Endometrial microvascular endothelial cells (primary cell): Measurements from ENCODE around the gene C22orf31. TPM values are rescaled to one million over a fixed set of nuclear protein-coding genes. Genes with fewer than 3 reads are reported as not detected.

ENCODE experiments used
- in situ Hi-C: cut with HindIII; loops from 2 replicates; pipeline ENCODE4 v1.10.0; 2017; ENCODE audit warnings: low sequenced_read_pairs, low pct_unique_long_range_greater_than_20kb; ENCODE audit errors: inconsistent ontology term
- total RNA-seq: library from RNA; depleted of rRNA; stranded (reverse); fragments of >200 nt; gene quantifications from one replicate; pipeline ENCODE4 v1.2.3, GENCODE V29; 2015; ENCODE audit errors: inconsistent ontology term

Gene C22orf31
- total RNA-seq, 1 donor from 2014 or later = not detected

GRCh38 chr22:29032584-29032983, 29.0 kb downstream of the C22orf31 start:
- in situ Hi-C loops = no loop called here

- in situ Hi-C loops = no loop called here
These were observed 29.6 kb downstream of the C22orf31 start for GRCh38 chr22:29032014-29032475.

DNA sequence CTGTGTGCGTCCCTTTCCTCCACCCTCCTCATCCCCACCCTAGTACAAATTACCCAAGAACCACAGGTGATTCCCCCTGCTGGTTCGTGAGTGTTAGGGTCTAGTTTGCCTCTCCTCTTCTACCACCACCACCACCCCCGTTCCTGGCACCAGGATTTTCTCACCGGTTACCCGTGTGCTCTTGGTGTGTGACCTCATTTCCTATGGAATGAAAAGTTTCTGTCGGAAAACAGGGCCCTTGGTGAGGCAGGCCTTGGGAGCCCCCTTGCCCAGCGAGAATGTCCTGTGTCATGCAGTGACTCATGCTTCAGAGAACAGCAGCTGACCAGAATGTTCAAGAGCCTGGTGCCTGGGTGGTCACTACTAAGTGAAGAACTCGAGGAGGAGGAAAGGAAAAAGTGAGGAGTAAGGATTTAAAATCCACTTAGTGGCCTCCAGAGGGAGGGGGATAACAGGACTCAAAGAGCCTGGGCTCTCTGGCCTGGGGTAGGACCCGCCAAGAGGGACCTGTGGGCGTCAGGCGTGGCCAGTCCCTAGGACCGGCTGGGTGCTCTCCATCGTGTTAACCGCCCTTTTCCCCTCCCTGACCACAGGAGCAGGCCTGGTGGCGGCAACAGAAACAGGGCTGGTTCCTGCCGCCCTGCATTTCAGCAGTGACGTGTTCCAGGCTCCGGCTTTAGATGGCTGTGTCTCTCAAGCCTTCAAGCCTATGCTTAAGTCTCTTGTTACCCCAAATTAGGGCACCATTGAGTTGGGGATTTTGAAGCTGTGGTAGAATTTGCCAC, 30.2 kb downstream of the C22orf31 start:
- in situ Hi-C loops = no loop called here

DNA sequence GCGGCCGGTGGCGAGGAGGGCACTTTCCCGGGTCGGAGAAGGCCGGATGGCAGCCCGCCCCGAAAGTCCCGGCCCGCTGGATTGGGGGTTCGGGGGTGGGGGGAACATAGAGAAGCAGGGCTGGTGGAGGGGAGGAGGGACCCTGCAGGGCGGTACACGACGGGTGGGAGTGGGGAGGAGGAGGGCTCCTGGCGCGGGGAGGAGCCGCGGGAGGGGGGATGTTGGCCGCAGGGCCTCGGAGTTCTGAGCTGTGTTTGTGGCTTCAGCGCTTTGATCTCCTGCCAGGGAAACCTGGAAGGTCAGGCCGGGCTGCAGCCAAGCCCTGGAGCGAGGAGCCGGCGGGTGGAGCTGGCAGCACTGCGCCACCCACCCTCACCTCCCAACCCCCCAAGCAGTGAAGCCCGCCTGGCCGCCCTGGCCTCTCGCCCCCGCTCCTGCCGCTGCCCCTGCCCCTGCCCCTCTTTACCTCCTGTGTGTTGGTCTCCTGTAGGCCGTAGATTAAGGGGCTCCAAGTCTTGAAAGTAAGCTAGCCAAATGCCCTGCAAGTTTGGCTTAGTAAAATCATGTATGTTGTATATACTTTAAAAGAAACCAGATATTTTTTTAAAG, 30.9 kb downstream of the C22orf31 start:
- in situ Hi-C loops = no loop called here

GRCh38 chr22:29030016-29030617, 31.5 kb downstream of the C22orf31 start:
- in situ Hi-C loops = no loop called here

DNA sequence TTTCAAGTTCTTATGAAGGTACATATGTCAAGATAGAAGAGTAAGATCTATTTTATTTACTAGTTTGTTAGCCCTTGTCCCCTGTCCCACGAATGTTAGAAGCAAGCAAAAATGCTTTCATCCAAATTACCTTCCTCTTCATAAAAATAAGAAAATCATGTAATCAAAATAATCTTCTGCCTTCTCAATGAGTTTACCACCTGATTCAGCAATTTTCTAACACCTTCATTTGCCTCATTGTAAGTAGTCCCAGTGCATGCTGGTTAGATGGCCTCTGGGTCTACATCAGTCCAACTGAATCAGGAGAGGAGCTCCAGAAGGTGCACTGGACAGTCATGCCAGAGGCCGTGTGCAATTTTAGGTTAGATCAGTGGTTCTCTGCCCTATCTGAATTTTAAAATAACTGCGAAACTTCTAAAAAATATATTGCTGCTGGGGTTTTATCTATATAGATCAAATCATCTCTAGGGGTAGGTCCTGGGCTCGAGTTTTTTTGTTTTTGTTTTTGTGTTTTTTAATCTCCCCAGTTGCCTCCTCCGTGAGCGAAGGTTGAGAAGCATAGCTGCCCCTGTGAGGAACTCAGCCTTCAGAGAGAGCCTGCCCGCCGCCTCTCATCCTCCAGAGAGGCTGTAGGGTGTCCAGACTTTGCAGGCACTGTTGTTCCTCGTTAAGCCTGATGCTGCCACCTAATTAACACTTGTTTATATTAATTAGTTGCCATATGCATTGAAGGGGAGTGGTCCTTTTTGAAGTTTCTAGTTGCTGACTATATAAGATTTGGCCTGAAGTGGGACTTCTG, 32.2 kb downstream of the C22orf31 start:
- in situ Hi-C loops = no loop called here

DNA sequence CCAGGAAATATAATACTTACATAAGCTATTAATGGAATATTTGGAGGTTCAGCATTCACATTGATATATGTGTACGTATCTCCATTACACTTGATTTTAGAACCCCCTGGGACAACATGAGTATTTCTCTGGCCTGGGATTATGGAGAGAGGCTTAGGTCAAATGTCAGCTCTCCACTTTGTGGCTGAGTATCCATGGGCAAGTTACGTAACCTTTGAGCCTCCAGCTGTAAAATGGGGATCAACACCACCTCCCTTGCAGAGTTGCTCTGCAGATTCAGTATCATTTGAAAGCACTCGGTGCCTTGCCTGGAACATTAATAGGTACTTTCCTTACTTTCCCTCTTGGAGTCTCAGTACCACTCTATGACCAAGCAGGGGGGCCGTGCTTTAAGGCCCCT, 33.2 kb downstream of the C22orf31 start:
- in situ Hi-C loops = no loop called here

DNA sequence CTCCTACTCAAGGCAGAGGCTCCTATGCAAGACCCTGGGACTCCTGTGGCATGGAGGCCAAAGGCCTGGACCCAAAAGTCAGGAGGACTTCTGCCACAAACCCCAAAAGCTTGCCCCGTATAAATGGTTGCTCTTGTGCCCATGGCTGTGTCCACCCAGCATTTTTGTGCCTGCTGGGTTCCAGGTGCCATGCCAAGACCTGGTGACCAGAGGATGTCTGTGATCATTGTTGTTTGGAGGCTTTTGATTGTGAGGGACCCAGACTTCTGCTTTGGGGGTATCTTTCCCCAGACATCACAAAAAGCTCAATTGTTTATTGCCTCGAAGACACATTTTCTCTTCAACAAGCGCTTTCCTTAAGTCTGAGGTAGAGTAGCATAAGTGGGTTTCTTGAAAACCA, 35.1 kb downstream of the C22orf31 start:
- in situ Hi-C loops = no loop called here

DNA sequence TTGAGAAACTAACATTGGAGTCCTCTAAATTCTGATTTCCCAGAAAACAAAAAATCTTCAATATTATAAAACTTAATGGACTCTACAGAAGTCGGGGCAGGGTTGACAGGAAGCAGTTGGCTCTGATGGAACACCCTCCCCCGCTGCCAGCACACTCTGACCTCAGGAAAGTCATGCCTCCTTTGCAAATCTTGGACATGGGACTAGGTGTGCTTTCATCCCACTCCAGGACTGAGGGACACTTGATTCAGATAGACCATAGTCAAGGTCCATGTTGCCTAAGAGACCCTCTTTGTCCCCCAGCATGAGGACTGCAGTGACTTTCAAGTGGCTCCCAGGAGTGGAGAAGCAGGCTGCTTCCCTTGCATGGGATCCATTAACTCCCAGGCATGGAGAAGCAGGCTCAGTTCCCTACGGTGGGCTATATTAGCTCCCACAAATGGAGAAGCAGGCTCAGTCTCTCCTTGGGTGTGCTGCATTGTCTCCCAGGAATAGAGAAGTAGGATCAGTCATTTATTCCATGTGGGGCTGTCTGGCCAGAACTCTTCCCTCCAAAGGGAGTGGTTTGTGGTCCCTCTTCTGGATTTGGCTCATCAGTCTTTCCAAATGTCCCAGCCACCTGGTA, 38.3 kb downstream of the C22orf31 start:
- in situ Hi-C loops = loop anchor here (25.0 kb wide), 1 partner anchor 136 kb away; the partner anchor contains the start of gene ZNRF3

DNA sequence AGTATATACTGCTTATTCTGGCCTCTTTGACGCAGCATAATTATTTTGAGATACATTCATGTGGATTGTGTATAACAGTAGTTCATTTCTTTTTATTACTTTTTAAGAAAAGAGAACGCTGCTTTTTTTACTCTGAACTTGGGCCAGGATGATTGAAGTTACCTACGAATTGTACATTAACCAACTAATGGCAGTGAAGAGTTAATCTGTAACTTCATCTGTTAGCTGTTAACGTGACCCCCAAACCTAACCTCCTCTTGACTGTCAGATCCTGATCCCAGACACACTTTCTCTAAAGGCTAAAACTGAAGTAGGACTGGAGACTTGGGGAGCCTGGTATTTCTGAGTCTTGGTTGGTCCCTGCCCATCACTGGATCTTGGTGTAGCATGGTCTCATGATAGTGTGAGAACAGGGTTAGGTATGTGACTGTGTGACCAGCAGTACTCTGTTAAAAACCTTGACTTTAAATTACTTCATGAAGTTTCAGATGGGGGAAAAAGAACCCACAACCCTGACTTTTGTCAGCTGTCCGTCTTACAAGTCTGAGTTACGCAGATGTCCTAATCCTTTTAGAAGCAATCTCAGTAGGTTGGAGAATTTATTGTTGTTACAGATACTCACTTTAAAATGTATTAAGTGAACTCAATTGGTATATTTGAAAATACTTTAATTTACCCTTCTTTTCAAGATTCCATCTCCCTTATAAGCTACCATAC, 39.4 kb downstream of the C22orf31 start:
- in situ Hi-C loops = loop anchor here (25.0 kb wide), 1 partner anchor 135 kb away; the partner anchor contains the start of gene ZNRF3

GRCh38 chr22:29018293-29019189, 43.1 kb downstream of the C22orf31 start:
- in situ Hi-C loops = loop anchor here (25.0 kb wide), 1 partner anchor 131 kb away; the partner anchor contains the start of gene ZNRF3

GRCh38 chr22:29016067-29016938, 45.3 kb downstream of the C22orf31 start:
- in situ Hi-C loops = loop anchor here (25.0 kb wide), 1 partner anchor 129 kb away; the partner anchor contains the start of gene ZNRF3

GRCh38 chr22:29014773-29015172, 46.9 kb downstream of the C22orf31 start:
- in situ Hi-C loops = loop anchor here (25.0 kb wide), 1 partner anchor 127 kb away; the partner anchor contains the start of gene ZNRF3

GRCh38 chr22:29014293-29014692, 47.3 kb downstream of the C22orf31 start:
- in situ Hi-C loops = loop anchor here (25.0 kb wide), 1 partner anchor 127 kb away; the partner anchor contains the start of gene ZNRF3

DNA sequence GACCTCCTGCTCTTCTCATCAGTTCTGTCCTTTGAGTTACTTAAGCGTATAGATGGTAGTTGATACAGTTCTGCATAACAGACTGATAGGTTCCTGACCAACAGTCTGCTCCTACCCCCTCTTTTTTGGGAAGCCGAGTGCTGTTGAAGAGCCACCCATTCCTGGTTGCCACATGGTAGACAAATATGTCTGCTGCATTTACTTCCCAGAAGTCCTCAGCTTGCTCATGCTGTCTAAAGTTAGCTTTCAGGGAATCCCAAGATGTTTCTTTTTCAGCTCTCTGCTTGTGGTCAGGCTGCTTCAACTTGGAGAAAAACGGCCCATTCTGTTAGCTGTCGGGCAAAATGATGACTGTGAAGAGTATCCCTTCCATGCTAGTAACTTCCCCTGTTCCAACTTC, 48.7 kb downstream of the C22orf31 start:
- in situ Hi-C loops = loop anchor here (25.0 kb wide), 1 partner anchor 126 kb away; the partner anchor contains the start of gene ZNRF3

GRCh38 chr22:29012101-29012433, 49.6 kb downstream of the C22orf31 start:
- in situ Hi-C loops = loop anchor here (25.0 kb wide), 1 partner anchor 125 kb away; the partner anchor contains the start of gene ZNRF3
